ENCODE results near the gene BBX. TPM values are rescaled to one million over a fixed set of nuclear protein-coding genes. Genes with fewer than 3 reads are reported as not detected.

Gene BBX
- total RNA-seq, 2 donors from 2014 or later, result 94.7 to 226 TPM

DNA sequence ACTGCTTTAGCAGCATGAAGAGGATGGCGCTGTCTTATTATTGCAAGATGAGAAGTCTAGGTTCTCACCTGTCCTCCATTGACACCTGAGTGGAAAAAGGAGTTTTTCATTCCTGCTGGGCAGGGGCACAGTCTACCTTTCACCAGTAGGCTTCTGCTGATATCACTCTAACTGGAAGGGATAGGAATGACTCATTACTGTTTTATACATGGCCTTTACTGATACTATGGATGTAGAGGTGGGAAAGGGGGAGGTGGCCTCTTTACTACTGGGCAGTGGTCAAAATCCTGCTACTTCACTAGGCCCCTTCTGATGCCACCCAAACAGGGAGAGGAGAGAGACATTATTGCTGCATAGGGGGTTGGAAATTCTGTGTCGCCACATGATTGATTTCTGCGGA, 97.8 kb downstream of the BBX start:
- Histone ChIP-seq H3K27ac (no peak overlapping the region), H3K9me3 (no peaks in the 10 kb centered on the region), H3K4me3 (no peak overlapping the region), H3K27me3 (replicated peaks; ENCODE audit: insufficient read depth) (no peaks in the 10 kb centered on the region), H3K4me1 (replicated peaks) (no peaks in the 10 kb centered on the region), H3K36me3 (no peaks in the 10 kb centered on the region)
- no peak for DNase-seq (ENCODE audit: low spot score)
- WGBS, result 88% methylated on average over 3 of the region's 3 CpGs
- intact Hi-C loops (cut with DNase I), result no loop called here
- TF ChIP-seq POLR2A (IDR thresholded peaks at IDR 0.05), result no peak
- no peak for TF ChIP-seq POLR2AphosphoS5 (IDR thresholded peaks at IDR 0.05)
- TF ChIP-seq, protein P1, sequence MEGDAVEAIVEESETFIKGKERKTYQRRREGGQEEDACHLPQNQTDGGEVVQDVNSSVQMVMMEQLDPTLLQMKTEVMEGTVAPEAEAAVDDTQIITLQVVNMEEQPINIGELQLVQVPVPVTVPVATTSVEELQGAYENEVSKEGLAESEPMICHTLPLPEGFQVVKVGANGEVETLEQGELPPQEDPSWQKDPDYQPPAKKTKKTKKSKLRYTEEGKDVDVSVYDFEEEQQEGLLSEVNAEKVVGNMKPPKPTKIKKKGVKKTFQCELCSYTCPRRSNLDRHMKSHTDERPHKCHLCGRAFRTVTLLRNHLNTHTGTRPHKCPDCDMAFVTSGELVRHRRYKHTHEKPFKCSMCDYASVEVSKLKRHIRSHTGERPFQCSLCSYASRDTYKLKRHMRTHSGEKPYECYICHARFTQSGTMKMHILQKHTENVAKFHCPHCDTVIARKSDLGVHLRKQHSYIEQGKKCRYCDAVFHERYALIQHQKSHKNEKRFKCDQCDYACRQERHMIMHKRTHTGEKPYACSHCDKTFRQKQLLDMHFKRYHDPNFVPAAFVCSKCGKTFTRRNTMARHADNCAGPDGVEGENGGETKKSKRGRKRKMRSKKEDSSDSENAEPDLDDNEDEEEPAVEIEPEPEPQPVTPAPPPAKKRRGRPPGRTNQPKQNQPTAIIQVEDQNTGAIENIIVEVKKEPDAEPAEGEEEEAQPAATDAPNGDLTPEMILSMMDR (IDR thresholded peaks at IDR 0.05), result no peak

DNA sequence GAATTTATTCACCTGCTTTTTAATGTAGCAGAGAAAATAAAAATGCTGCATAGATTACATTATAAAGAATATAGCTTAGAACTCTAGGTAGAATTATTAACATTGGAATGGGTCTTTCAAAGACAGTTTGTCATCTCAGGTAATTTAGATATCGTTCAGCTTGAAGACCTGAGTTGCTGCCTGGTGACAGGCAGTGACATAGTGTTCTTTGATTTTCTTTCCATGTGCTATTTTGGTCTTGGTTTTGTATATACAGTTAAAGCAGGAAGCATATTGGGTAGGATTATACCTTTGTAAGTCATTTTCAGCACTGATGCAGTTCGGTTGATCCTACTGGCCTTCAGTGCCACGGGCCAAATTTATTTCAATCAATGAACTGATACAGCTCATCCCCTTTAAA, 98.7 kb downstream of the BBX start:
- 92% methylated on average over 3 of the region's 3 CpGs for WGBS
- Histone ChIP-seq H3K27ac (no peak overlapping the region), H3K4me3 (no peak overlapping the region), H3K9me3 (no peaks in the 10 kb centered on the region), H3K27me3 (replicated peaks; ENCODE audit: insufficient read depth) (no peaks in the 10 kb centered on the region), H3K36me3 (no peaks in the 10 kb centered on the region), H3K4me1 (replicated peaks) (no peaks in the 10 kb centered on the region)
- intact Hi-C loops (cut with DNase I), result no loop called here
- DNase-seq (ENCODE audit: low spot score), result no peak
- TF ChIP-seq, protein P1 (IDR thresholded peaks at IDR 0.05), result no peak
- no peak for TF ChIP-seq POLR2AphosphoS5 (IDR thresholded peaks at IDR 0.05)
- no peak for TF ChIP-seq POLR2A (IDR thresholded peaks at IDR 0.05)

DNA sequence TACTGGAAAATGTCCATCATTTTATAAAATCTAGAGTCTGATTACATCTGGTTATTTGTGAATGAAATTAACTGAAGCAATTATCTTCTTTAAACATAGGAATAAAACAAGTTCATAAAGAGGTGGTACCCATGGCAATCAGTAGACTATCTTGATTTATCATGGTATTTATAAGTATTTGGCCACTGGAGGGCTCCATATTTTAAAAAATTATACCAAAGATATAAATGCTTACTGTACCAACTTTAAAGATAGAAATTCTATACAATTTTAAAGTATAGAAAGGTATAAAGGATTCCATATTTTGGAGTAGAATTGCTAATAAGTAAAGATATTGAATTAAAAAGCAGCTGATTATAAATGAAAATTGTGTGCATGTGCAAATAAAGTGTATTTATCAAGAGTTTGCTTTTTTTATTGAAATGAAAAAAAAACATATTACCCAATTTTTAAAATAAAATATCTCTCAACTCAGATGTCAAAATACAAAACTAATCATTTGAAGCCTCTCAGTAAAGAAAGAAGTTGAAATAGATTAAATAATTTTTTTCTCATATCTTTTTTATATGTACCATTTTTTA, 105.3 kb downstream of the BBX start:
- Histone ChIP-seq H3K27ac (no peak overlapping the region), H3K4me1 (replicated peaks) (no peaks in the 10 kb centered on the region), H3K9me3 (no peaks in the 10 kb centered on the region), H3K4me3 (no peak overlapping the region), H3K27me3 (replicated peaks; ENCODE audit: insufficient read depth) (no peaks in the 10 kb centered on the region), H3K36me3 (no peaks in the 10 kb centered on the region)
- no peak for TF ChIP-seq POLR2A (IDR thresholded peaks at IDR 0.05)
- TF ChIP-seq, protein P1 (IDR thresholded peaks at IDR 0.05), result no peak
- no peak for TF ChIP-seq POLR2AphosphoS5 (IDR thresholded peaks at IDR 0.05)
- intact Hi-C loops (cut with DNase I), result no loop called here
- DNase-seq (ENCODE audit: low spot score), result no peak

DNA sequence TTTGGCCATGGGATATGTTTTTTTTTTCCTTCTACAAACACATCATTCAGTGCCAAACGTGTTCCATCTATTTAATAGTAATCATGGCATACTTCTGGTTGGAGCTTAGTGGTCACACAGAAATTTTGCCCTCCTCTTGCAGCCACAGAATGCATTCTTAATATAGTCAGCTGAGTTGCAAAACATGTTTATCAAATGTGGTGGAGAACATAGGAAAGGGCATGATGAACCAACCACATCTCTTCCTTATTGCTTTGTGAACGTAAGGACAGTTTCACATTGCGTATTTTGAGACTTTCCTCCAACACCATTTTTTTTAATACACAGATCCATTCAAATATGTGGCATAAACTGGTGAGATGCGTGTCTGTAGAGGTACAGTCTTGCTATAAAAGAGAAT, 106.8 kb downstream of the BBX start:
- Histone ChIP-seq H3K36me3 (no peaks in the 10 kb centered on the region), H3K4me3 (no peak overlapping the region), H3K4me1 (replicated peaks) (no peaks in the 10 kb centered on the region), H3K9me3 (no peaks in the 10 kb centered on the region), H3K27me3 (replicated peaks; ENCODE audit: insufficient read depth) (no peaks in the 10 kb centered on the region), H3K27ac (no peak overlapping the region)
- intact Hi-C loops (cut with DNase I), result no loop called here
- TF ChIP-seq, protein P1 (IDR thresholded peaks at IDR 0.05), result no peak
- no peak for TF ChIP-seq POLR2AphosphoS5 (IDR thresholded peaks at IDR 0.05)
- no peak for TF ChIP-seq POLR2A (IDR thresholded peaks at IDR 0.05)
- 80% methylated on average over 4 of the region's 4 CpGs for WGBS
- DNase-seq (ENCODE audit: low spot score), result no peak

DNA sequence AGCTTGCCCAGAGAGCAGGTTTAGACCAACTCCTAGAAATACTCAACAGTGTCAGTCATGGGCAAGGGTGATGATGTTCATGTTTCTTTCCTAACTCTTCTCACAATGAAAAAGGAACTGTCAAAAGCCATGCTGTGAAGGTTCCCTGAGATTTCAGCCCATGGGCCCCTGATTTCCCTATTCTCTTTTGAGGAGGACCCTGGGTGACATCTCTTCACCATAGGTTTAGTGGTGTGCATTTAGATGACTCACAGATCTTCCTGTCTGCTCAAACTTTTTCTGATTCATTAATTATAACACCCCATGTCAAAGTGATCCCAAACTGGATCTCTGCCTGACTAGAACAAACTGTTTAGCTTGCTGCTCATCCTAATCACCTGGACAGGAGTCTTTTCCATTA, 108.0 kb downstream of the BBX start:
- TF ChIP-seq, protein P1 (IDR thresholded peaks at IDR 0.05), result no peak
- TF ChIP-seq POLR2A (IDR thresholded peaks at IDR 0.05) (no peak), POLR2AphosphoS5 (IDR thresholded peaks at IDR 0.05) (no peak)
- H3K4me3 ChIP-seq, result no peak overlapping the region
- no peaks in the 10 kb centered on the region for H3K27me3 ChIP-seq (replicated peaks; ENCODE audit: insufficient read depth)
- H3K36me3 ChIP-seq, result no peaks in the 10 kb centered on the region
- H3K4me1 ChIP-seq (replicated peaks), result no peaks in the 10 kb centered on the region
- intact Hi-C loops (cut with DNase I), result no loop called here
- H3K27ac ChIP-seq, result no peak overlapping the region
- DNase-seq (ENCODE audit: low spot score), result no peak
- H3K9me3 ChIP-seq, result no peaks in the 10 kb centered on the region
